A549 (cell line): ENCODE results near the gene FAM131C. TPM values are rescaled to one million over a fixed set of nuclear protein-coding genes. Genes with fewer than 3 reads are reported as not detected.
A peak's percentile ranks its signal among the peaks of the same experiment; 100 is the strongest.

Source experiments
- ATAC-seq, 2 experiments: fragments of 200-7000 bp in 1 of 2; fragments of >200 bp in 1 of 2; cut with Nextera tagmentation in 1 of 2; cut with Tn5 transposase in 1 of 2; 3 replicates each; pipeline versions ENCODE4 v1.8.0 to v1.9.1; 2018 to 2020; ENCODE audit warnings: mild to moderate bottlenecking in 1 of 2, moderate library complexity in 1 of 2
- CTCF ChIA-PET: fragments of 300-600 bp; sonication (Branson Sonifier 250); formaldehyde crosslinking; extraction: SDS; loops from one replicate; lab custom pipeline; 2021; ENCODE audit warnings: antibody characterized with exemption, inconsistent platforms; lab: Yijun Ruan, JAX
- POLR2A ChIA-PET: fragments of 350-600 bp; formaldehyde crosslinking; extraction: SDS; loops from one replicate; lab custom pipeline; 2021; ENCODE audit warnings: antibody characterized with exemption, inconsistent platforms; lab: Yijun Ruan, JAX
- DNase-seq, 2 experiments: peaks; one replicate each; pipeline versions ENCODE4 v3.0.0 to v3.0.0-alpha.2; 2011 to 2016; ENCODE audit warnings: low read depth in 1 of 2, low spot score in 1 of 2
- FAIRE-seq: peaks from 2 replicates; lab custom pipeline; 2011; peaks lifted over from hg19 to GRCh38; lab: Jason Lieb, UNC
- H3K27ac ChIP-seq, 2 experiments: fragments of >200 bp; sonication (Bioruptor Twin); formaldehyde crosslinking; 3 replicates each; pipeline ENCODE4 v1.5.1; 2016 to 2017
- H3K4me1 ChIP-seq: fragments of >200 bp; sonication (Bioruptor Twin); formaldehyde crosslinking; 3 replicates; pipeline ENCODE4 v1.6.1; 2016
- H3K4me2 ChIP-seq: fragments of >200 bp; sonication (Bioruptor Twin); formaldehyde crosslinking; 3 replicates; pipeline ENCODE4 v1.6.1; 2016
- H3K4me3 ChIP-seq: fragments of >200 bp; sonication (Bioruptor Twin); formaldehyde crosslinking; 3 replicates; pipeline ENCODE4 v1.5.1; 2016
- H3K9me3 ChIP-seq: fragments of >200 bp; sonication (Bioruptor Twin); formaldehyde crosslinking; 3 replicates; pipeline ENCODE4 v1.6.1; 2016
- CBX8 ChIP-seq: fragments of 200-600 bp; sonication (generic); IDR thresholded peaks from 2 replicates; pipeline ENCODE4 v1.6.1; 2016
- CEBPB ChIP-seq, 2 experiments: fragments of >200 bp in 1 of 2; sonication (Bioruptor Twin) in 1 of 2; formaldehyde crosslinking in 1 of 2; IDR thresholded peaks; 2 replicates each; pipeline ENCODE4 v1.6.1; 2012 to 2016
- CHD4 ChIP-seq: fragments of 200-600 bp; sonication (generic); IDR thresholded peaks from 2 replicates; pipeline ENCODE4 v1.6.1; 2016; ENCODE audit warnings: antibody characterized with exemption, mild to moderate bottlenecking, borderline replicate concordance
- EHF ChIP-seq: fragments of 250-450 bp; sonication (Bioruptor Pico); IDR thresholded peaks from 2 replicates; pipeline ENCODE4 v1.5.0; 2020; ENCODE audit warnings: mild to moderate bottlenecking
- ESRRA ChIP-seq: fragments of 150-350 bp; IDR thresholded peaks from 2 replicates; pipeline ENCODE4 v1.6.1; 2014; ENCODE audit warnings: mild to moderate bottlenecking, low read length, borderline replicate concordance
- FOSB ChIP-seq: fragments of 250-450 bp; sonication (Bioruptor Pico); IDR thresholded peaks from 2 replicates; pipeline ENCODE4 v1.5.0; 2020; ENCODE audit warnings: mild to moderate bottlenecking, moderate library complexity
- FOSL2 ChIP-seq, 2 experiments: fragments of 450-650 bp in 1 of 2; fragments of >200 bp in 1 of 2; sonication (Bioruptor Twin) in 1 of 2; formaldehyde crosslinking; IDR thresholded peaks; 2 replicates each; pipeline versions ENCODE4 v1.5.0 to v1.6.1; 2016 to 2020; ENCODE audit warnings: mild to moderate bottlenecking in 1 of 2, moderate library complexity in 1 of 2
- GATA3 ChIP-seq: IDR thresholded peaks from 2 replicates; pipeline ENCODE4 v1.6.1; 2012; ENCODE audit warnings: borderline replicate concordance
- HDAC2 ChIP-seq: fragments of 200-600 bp; sonication (generic); IDR thresholded peaks from 2 replicates; pipeline ENCODE4 v1.6.1; 2016
- HEYL ChIP-seq: fragments of 250-450 bp; sonication (Bioruptor Pico); IDR thresholded peaks from 2 replicates; pipeline ENCODE4 v1.8.0; 2021; ENCODE audit warnings: mild to moderate bottlenecking, moderate library complexity
- HOXA7 ChIP-seq: fragments of 250-450 bp; sonication (Bioruptor Pico); IDR thresholded peaks from 2 replicates; pipeline ENCODE4 v1.5.0; 2020; ENCODE audit warnings: mild to moderate bottlenecking, moderate library complexity
- HOXB5 ChIP-seq: fragments of 250-450 bp; sonication (Bioruptor Pico); IDR thresholded peaks from 2 replicates; pipeline ENCODE4 v1.5.0; 2020; ENCODE audit warnings: mild to moderate bottlenecking, moderate library complexity
- KDM5A ChIP-seq: fragments of 200-600 bp; sonication (generic); IDR thresholded peaks from 2 replicates; pipeline ENCODE4 v1.6.1; 2016; ENCODE audit warnings: antibody characterized with exemption, mild to moderate bottlenecking
- MAZ ChIP-seq: fragments of 150-350 bp; IDR thresholded peaks from 2 replicates; pipeline ENCODE4 v1.6.1; 2014; ENCODE audit warnings: antibody characterized with exemption, low read depth, low read length, borderline replicate concordance
- NPAS2 ChIP-seq: fragments of 250-450 bp; sonication (Bioruptor Pico); IDR thresholded peaks from 2 replicates; pipeline ENCODE4 v1.8.0; 2022; ENCODE audit warnings: mild to moderate bottlenecking, moderate library complexity, borderline replicate concordance
- PHF8 ChIP-seq: fragments of 200-600 bp; sonication (generic); IDR thresholded peaks from 2 replicates; pipeline ENCODE4 v1.6.1; 2016; ENCODE audit warnings: low read depth, mild to moderate bottlenecking, antibody characterized with exemption, moderate library complexity, borderline replicate concordance
- POLR2AphosphoS2 ChIP-seq: conservative IDR thresholded peaks from 2 replicates; pipeline ENCODE4 v1.6.1; 2012; ENCODE audit warnings: low read length, improper control_type of control experiment, inconsistent platforms
- RCOR1 ChIP-seq: fragments of 150-350 bp; IDR thresholded peaks from 2 replicates; pipeline ENCODE4 v1.6.1; 2014; ENCODE audit warnings: antibody characterized with exemption, low read length, low read depth
- RFX5 ChIP-seq: fragments of 450-650 bp; IDR thresholded peaks from 2 replicates; pipeline ENCODE4 v1.7.1; 2014; ENCODE audit warnings: antibody characterized with exemption, mild to moderate bottlenecking, moderate library complexity
- RNF2 ChIP-seq: fragments of 200-600 bp; sonication (generic); IDR thresholded peaks from 2 replicates; pipeline ENCODE4 v1.6.1; 2016; ENCODE audit warnings: low read depth, mild to moderate bottlenecking, antibody characterized with exemption, moderate library complexity, borderline replicate concordance
- SMC3 ChIP-seq: fragments of >200 bp; sonication (Bioruptor Twin); formaldehyde crosslinking; IDR thresholded peaks from 3 replicates; pipeline ENCODE4 v1.6.1; 2018; ENCODE audit warnings: inconsistent platforms
- SREBF2 ChIP-seq: fragments of 450-650 bp; IDR thresholded peaks from 2 replicates; pipeline ENCODE4 v1.6.1; 2014; ENCODE audit warnings: mild to moderate bottlenecking, moderate library complexity
- TFCP2L1 ChIP-seq: fragments of 250-450 bp; sonication (Bioruptor Pico); IDR thresholded peaks from 2 replicates; pipeline ENCODE4 v1.5.0; 2021; ENCODE audit warnings: mild to moderate bottlenecking
- TP53 ChIP-seq: fragments of 250-450 bp; sonication (Bioruptor Pico); IDR thresholded peaks from 2 replicates; pipeline ENCODE4 v1.5.0; 2021; ENCODE audit warnings: mild to moderate bottlenecking, moderate library complexity
- ZC3H11A ChIP-seq: fragments of 450-650 bp; IDR thresholded peaks from 2 replicates; pipeline ENCODE4 v1.6.1; 2014; ENCODE audit warnings: antibody characterized with exemption, mild to moderate bottlenecking
- ZNF302 ChIP-seq: fragments of 250-450 bp; sonication (Bioruptor Pico); IDR thresholded peaks from 2 replicates; pipeline ENCODE4 v1.9.0; 2021; ENCODE audit warnings: inconsistent platforms, mild to moderate bottlenecking, moderate library complexity
- ZSCAN20 ChIP-seq: fragments of 250-450 bp; sonication (Bioruptor Pico); IDR thresholded peaks from 2 replicates; pipeline ENCODE4 v1.8.0; 2022; ENCODE audit warnings: mild to moderate bottlenecking, moderate library complexity
- WGBS: methylation state at CpG from one replicate; pipeline ENCODE4 v1.1.6; 2017; ENCODE audit errors: missing lambda C conversion rate; 5-methylcytosine and 5-hydroxymethylcytosine counted together
- polyA plus RNA-seq, 4 experiments: library from polyadenylated mRNA; depleted of rRNA in 3 of 4; stranded (reverse); fragments of >200 nt; fragmentation: RNase III in 1 of 4; extraction: RNeasy Plus Mini Kit Qiagen cat#74134 plus additional on column Dnase treatment in 1 of 4; gene quantifications; 2 replicates in 3 of 4; 3 replicates in 1 of 4; pipeline ENCODE4 v1.2.3, GENCODE V29; 2011 to 2017
- TF ChIP-seq, protein P1 (sequence below): IDR thresholded peaks from 2 replicates; pipeline ENCODE4 v1.6.1; 2012
- TF ChIP-seq, protein P2 (sequence below): IDR thresholded peaks from 2 replicates; pipeline ENCODE4 v1.6.1; 2012
- TF ChIP-seq, protein P3 (sequence below): fragments of >200 bp; sonication (Bioruptor Twin); formaldehyde crosslinking; IDR thresholded peaks from 3 replicates; pipeline ENCODE4 v1.6.1; 2016
- TF ChIP-seq, protein P4 (sequence below): IDR thresholded peaks from 2 replicates; pipeline ENCODE4 v1.6.1; 2012; ENCODE audit warnings: low read depth, borderline replicate concordance
- TF ChIP-seq, protein P5 (sequence below): fragments of 250-450 bp; sonication (Bioruptor Pico); IDR thresholded peaks from 2 replicates; pipeline ENCODE4 v1.5.0; 2020; ENCODE audit warnings: low read depth, mild to moderate bottlenecking, moderate library complexity

The FAM131C gene
- polyA plus RNA-seq, 2 of the 4 experiments (the other 2 are of a cell fraction): 2.3 to 6.7 TPM

DNA sequence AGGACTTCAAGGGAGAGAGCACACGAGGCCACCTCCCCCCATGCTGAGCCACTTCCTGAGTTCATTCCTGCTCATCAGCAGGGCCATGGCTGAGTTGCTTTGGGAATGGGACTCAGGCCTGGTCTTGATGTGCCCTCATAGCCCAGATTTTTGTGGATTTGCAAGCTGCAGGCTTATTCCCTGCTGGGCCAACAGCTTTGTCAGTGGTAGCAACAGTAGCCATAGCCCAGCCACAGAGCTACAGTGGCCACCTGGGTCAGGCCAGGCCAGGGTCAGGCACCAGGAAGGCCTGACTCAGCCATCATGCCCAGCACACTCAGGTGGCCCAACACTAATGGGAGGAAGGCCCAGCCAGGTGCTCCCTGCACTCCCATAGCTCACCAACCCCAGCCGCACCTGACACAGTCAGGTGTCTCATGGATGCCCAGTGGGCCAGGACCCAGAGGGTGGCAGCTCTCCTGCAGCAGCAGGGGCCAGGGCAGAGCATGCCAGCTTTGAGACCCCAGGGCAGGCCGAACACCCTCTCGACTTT, 49.0 kb upstream of the FAM131C start:
- H3K27ac ChIP-seq: peak overlapping the region; percentile 16 to 57; a peak in 4 of 6 replicates
- CTCF ChIA-PET: interaction anchor here (1.0 to 6.1 kb wide), 6 partner anchors 19 to 65 kb away, joined by 3 to 37 read pairs (median 8); no protein-coding TSS in a partner anchor
- no peak for DNase-seq
- H3K4me1 ChIP-seq: peaks cover 57% of the 10 kb centered on the region
- ATAC-seq: peak in 1 of 2 experiments; percentile 3; a peak in 2 of 6 replicates
- no peak for FAIRE-seq
- peak overlapping the region; percentile 32 for H3K4me2 ChIP-seq
- H3K4me3 ChIP-seq: no peak overlapping the region
- TF ChIP-seq NPAS2 (CRISPR knock-in tag) (no peak), CBX8 (no peak)
- TF ChIP-seq, protein P1, sequence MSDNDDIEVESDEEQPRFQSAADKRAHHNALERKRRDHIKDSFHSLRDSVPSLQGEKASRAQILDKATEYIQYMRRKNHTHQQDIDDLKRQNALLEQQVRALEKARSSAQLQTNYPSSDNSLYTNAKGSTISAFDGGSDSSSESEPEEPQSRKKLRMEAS: 0 out of 2 replicates have a peak, but pooled peaks have one; percentile 36
- TF ChIP-seq, protein P2, sequence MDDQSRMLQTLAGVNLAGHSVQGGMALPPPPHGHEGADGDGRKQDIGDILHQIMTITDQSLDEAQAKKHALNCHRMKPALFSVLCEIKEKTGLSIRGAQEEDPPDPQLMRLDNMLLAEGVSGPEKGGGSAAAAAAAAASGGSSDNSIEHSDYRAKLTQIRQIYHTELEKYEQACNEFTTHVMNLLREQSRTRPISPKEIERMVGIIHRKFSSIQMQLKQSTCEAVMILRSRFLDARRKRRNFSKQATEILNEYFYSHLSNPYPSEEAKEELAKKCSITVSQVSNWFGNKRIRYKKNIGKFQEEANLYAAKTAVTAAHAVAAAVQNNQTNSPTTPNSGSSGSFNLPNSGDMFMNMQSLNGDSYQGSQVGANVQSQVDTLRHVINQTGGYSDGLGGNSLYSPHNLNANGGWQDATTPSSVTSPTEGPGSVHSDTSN: peak; percentile 7; the same call in 1 of the 2 replicates
- TF ChIP-seq, protein P3, sequence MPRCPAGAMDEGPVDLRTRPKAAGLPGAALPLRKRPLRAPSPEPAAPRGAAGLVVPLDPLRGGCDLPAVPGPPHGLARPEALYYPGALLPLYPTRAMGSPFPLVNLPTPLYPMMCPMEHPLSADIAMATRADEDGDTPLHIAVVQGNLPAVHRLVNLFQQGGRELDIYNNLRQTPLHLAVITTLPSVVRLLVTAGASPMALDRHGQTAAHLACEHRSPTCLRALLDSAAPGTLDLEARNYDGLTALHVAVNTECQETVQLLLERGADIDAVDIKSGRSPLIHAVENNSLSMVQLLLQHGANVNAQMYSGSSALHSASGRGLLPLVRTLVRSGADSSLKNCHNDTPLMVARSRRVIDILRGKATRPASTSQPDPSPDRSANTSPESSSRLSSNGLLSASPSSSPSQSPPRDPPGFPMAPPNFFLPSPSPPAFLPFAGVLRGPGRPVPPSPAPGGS: no peak
- TF ChIP-seq, all 56 proteins: peak for 2
- POLR2A ChIA-PET: no interaction called here
- 58% methylated on average over 3 of the region's 4 CpGs for WGBS
- H3K9me3 ChIP-seq: no peaks in the 10 kb centered on the region

DNA sequence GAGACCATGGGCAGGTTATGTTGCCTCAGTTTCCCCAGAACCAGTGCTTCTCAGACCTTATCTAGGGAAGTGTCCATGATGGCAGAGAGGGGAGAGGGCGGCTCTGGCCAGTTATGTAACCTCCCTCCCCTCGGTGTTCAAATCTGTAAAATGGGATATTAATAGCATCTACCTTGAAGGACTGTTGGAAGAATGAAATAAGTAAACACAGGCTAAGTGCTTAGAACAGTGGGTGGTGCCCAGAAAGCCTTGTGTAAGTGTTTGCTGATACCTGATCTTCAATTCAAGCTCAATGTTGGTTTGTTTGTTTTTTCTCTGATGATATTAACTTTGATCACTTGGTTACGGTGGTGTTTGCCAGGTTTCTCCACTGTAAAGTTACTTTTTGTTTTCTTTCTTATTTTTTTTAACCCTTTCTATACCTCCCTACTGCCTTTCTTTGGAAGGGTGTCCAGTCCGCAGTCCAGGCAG, 47.5 kb upstream of the FAM131C start:
- Histone ChIP-seq H3K27ac (peak overlapping the region; percentile 13 to 62; a peak in 3 of 6 replicates), H3K4me3 (no peak overlapping the region), H3K4me2 (peak overlapping the region; percentile 32), H3K9me3 (no peaks in the 10 kb centered on the region), H3K4me1 (peaks cover 57% of the 10 kb centered on the region)
- CTCF ChIA-PET: interaction anchor here (1.4 to 7.6 kb wide), 8 partner anchors 13 to 67 kb away, joined by 3 to 55 read pairs (median 6); no protein-coding TSS in a partner anchor
- DNase-seq (peak in 1 of 2 experiments; percentile 88), FAIRE-seq (no peak), ATAC-seq (peak; percentile 27 to 56; a peak in 4 of 6 replicates)
- POLR2A ChIA-PET: interaction anchor here (0.6 to 1.2 kb wide), 3 partner anchors 18 to 288 kb away, joined by 3 to 5 read pairs (median 3); no protein-coding TSS in a partner anchor
- 26% methylated on average over 4 of the region's 4 CpGs for WGBS
- TF ChIP-seq RFX5 (no peak), RCOR1 (no peak), FOSB (CRISPR knock-in tag) (0 out of 2 replicates have a peak, but pooled peaks have one; percentile 8), HOXA7 (CRISPR knock-in tag) (no peak), PHF8 (no peak), POLR2AphosphoS2 (0 out of 2 replicates have a peak, but pooled peaks have one; percentile 26), HOXB5 (CRISPR knock-in tag) (no peak), HDAC2 (no peak), ESRRA (no peak), ZC3H11A (no peak), HEYL (CRISPR knock-in tag) (no peak), CEBPB (IDR thresholded peaks at IDR 0.05) (peak in 1 of 2 experiments; percentile 72; a peak in 3 of 4 replicates), TFCP2L1 (CRISPR knock-in tag) (no peak), TP53 (CRISPR knock-in tag) (no peak), GATA3 (peak; percentile 70), RNF2 (no peak), EHF (CRISPR knock-in tag) (no peak), ZSCAN20 (CRISPR knock-in tag) (no peak), SMC3 (no peak), KDM5A (no peak), ZNF302 (CRISPR knock-in tag) (no peak), MAZ (no peak), FOSL2 (IDR thresholded peaks at IDR 0.05) (no peak), FOSL2 (CRISPR knock-in tag; IDR thresholded peaks at IDR 0.05) (no peak; the same call in 1 of the 2 replicates), SREBF2 (no peak), CHD4 (no peak; the same call in 1 of the 2 replicates)
- TF ChIP-seq, protein P4, sequence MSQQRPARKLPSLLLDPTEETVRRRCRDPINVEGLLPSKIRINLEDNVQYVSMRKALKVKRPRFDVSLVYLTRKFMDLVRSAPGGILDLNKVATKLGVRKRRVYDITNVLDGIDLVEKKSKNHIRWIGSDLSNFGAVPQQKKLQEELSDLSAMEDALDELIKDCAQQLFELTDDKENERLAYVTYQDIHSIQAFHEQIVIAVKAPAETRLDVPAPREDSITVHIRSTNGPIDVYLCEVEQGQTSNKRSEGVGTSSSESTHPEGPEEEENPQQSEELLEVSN: no peak
- TF ChIP-seq, protein P5, sequence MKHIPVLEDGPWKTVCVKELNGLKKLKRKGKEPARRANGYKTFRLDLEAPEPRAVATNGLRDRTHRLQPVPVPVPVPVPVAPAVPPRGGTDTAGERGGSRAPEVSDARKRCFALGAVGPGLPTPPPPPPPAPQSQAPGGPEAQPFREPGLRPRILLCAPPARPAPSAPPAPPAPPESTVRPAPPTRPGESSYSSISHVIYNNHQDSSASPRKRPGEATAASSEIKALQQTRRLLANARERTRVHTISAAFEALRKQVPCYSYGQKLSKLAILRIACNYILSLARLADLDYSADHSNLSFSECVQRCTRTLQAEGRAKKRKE (CRISPR knock-in tag): no peak
- TF ChIP-seq, protein P1: peak; percentile 17; the same call in 1 of the 2 replicates
